Endothelial cell (in vitro differentiated cells): Measurements from ENCODE around the gene TNFAIP8L3. TPM values are rescaled to one million over a fixed set of nuclear protein-coding genes. Genes with fewer than 3 reads are reported as not detected.

ENCODE experiments used
- DNase-seq: peaks from one replicate; pipeline ENCODE4 v3.0.0; 2021; ENCODE audit warnings: low spot score
- H3K27ac Mint-ChIP-seq: one replicate; pipeline ENCODE4 v1.8.0; 2021; ENCODE audit warnings: mixed read lengths, inconsistent platforms; ENCODE audit not compliant: unreplicated experiment
- H3K27me3 Mint-ChIP-seq: one replicate; pipeline ENCODE4 v1.8.0; 2021; ENCODE audit warnings: mild to moderate bottlenecking, moderate library complexity, mixed read lengths, inconsistent platforms; ENCODE audit not compliant: unreplicated experiment
- H3K36me3 Mint-ChIP-seq: one replicate; pipeline ENCODE4 v1.8.0; 2021; ENCODE audit warnings: mild to moderate bottlenecking, low read depth, mixed read lengths, inconsistent platforms; ENCODE audit not compliant: unreplicated experiment
- H3K4me1 Mint-ChIP-seq: one replicate; pipeline ENCODE4 v1.8.0; 2021; ENCODE audit warnings: mild to moderate bottlenecking, mixed read lengths, inconsistent platforms; ENCODE audit not compliant: unreplicated experiment
- H3K4me3 Mint-ChIP-seq: one replicate; pipeline ENCODE4 v1.8.0; 2021; ENCODE audit warnings: mild to moderate bottlenecking, mixed read lengths, inconsistent platforms; ENCODE audit not compliant: unreplicated experiment
- H3K9me3 Mint-ChIP-seq: one replicate; pipeline ENCODE4 v1.8.0; 2021; ENCODE audit warnings: mixed read lengths, inconsistent platforms; ENCODE audit not compliant: unreplicated experiment
- total RNA-seq: library from RNA; stranded (reverse); fragmentation: NEBNext Ultra II Directional; extraction: Animal tissue kit (Norgen Biotek cat#: 25700); gene quantifications from one replicate; pipeline ENCODE4 v1.2.1, GENCODE V29; 2021; ENCODE audit not compliant: unreplicated experiment
- TF ChIP-seq, protein P1 (sequence below): fragments of 200-600 bp; sonication (generic); IDR thresholded peaks from one replicate; pipeline ENCODE4 v1.5.0; 2021; ENCODE audit warnings: antibody characterized with exemption; ENCODE audit not compliant: unreplicated experiment

The TNFAIP8L3 gene
- total RNA-seq, 1 donor from 2014 or later, result 0.77 TPM

DNA sequence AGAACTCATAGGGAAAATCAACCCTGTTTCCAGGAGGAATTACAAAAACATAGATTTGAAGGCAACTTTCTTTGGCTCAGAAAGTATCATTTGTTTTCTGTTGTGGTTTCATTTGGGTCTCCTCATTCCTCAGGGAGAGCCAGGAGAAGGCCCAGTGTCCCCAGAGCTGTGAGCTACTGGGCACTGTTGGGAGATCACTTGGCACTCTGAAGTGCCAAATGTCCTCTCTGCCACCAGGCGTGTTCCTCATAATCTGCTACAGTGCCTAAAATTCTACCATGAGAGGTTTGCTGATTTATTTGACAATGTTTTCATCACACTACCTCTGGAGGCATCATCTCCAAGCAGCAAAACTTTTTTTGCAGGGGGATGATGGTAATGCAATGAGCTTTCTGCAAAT, 17.4 kb upstream of the TNFAIP8L3 start:
- no peaks in the 10 kb centered on the region for H3K36me3 Mint-ChIP-seq
- H3K4me1 Mint-ChIP-seq, result no peaks in the 10 kb centered on the region
- TF ChIP-seq, protein P1, sequence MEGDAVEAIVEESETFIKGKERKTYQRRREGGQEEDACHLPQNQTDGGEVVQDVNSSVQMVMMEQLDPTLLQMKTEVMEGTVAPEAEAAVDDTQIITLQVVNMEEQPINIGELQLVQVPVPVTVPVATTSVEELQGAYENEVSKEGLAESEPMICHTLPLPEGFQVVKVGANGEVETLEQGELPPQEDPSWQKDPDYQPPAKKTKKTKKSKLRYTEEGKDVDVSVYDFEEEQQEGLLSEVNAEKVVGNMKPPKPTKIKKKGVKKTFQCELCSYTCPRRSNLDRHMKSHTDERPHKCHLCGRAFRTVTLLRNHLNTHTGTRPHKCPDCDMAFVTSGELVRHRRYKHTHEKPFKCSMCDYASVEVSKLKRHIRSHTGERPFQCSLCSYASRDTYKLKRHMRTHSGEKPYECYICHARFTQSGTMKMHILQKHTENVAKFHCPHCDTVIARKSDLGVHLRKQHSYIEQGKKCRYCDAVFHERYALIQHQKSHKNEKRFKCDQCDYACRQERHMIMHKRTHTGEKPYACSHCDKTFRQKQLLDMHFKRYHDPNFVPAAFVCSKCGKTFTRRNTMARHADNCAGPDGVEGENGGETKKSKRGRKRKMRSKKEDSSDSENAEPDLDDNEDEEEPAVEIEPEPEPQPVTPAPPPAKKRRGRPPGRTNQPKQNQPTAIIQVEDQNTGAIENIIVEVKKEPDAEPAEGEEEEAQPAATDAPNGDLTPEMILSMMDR, result no peak
- no peaks in the 10 kb centered on the region for H3K27me3 Mint-ChIP-seq
- no peak overlapping the region for H3K4me3 Mint-ChIP-seq
- DNase-seq, result no peak
- H3K27ac Mint-ChIP-seq, result no peak overlapping the region
- H3K9me3 Mint-ChIP-seq, result no peaks in the 10 kb centered on the region

DNA sequence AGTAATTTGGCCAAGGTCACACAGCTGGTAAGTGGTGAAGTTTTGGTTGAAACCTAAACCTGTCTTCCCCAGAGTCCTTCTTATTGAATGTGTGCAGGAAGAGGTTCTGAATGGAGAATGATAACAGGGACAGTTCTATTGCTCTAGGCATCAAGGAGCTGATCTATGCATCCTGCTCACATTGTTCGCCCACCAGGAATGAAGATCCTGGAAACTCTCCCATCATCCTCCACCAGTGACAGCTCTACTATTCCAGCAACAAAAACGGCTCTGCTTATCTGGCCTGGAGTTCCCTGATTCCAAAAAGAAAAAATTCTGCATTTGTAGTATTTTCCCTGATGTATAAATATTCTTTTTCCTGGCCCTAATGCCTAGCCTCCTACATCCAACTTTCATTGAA, 16.4 kb upstream of the TNFAIP8L3 start:
- no peak overlapping the region for H3K4me3 Mint-ChIP-seq
- H3K9me3 Mint-ChIP-seq, result no peaks in the 10 kb centered on the region
- no peaks in the 10 kb centered on the region for H3K36me3 Mint-ChIP-seq
- H3K4me1 Mint-ChIP-seq, result peaks cover under 1% of the 10 kb centered on the region
- TF ChIP-seq, protein P1, result no peak
- no peak for DNase-seq
- no peak overlapping the region for H3K27ac Mint-ChIP-seq
- H3K27me3 Mint-ChIP-seq, result no peaks in the 10 kb centered on the region

DNA sequence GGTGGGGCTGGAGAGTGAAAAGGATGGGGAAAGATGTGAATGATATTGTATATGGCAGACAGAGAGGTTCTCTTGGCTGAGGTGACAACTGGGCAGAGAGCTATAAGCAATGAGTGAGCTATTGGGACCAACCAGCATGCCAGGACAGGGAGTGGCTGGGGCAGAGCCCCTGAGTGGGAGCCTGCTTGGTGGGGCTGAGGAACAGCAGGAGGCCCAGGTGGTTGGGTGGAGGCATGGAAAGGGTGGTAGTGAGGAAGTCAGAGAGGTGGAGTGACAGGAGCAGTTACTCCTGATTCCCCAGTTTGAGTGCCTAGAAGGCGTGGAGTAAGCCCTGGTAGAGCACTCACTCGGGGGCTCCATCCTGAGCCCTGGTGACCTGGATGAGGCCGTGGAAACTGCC, 15.5 kb upstream of the TNFAIP8L3 start:
- Mint-ChIP-seq H3K9me3 (no peaks in the 10 kb centered on the region), H3K4me1 (peaks cover 5% of the 10 kb centered on the region), H3K36me3 (no peaks in the 10 kb centered on the region), H3K27me3 (no peaks in the 10 kb centered on the region), H3K27ac (no peak overlapping the region), H3K4me3 (no peak overlapping the region)
- TF ChIP-seq, protein P1, result no peak
- DNase-seq, result no peak

DNA sequence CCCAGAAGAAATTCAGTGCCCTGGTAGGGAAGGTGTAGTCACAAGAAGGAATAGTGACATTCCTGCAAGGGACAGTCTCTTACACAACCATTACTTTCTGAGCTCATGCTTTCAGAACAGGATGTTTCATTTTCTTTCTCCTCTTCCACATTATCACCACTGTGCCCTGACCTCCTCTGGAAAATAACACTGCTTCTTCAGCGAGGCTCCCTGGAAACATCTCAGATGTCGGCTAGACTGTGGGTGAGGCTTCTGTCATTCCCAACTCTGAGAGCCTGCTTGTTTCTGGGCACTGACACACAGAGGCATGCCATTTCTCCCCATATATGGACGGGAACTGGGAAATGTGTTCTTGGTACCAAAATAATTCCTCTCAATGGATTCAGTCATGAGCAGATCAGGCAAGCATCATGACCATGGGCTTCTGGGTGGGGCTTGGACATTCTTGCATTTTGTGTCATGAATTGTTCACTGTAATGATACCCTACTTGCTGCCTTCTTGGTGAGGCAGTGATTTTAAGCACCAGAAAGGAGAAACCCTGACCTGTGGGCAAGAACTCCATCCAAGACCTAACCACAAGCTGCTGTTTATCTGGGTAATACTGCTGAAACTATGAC, 14.3 kb upstream of the TNFAIP8L3 start:
- Mint-ChIP-seq H3K4me1 (peaks cover 5% of the 10 kb centered on the region), H3K27me3 (peaks cover 1% of the 10 kb centered on the region), H3K27ac (no peak overlapping the region), H3K9me3 (no peaks in the 10 kb centered on the region), H3K36me3 (no peaks in the 10 kb centered on the region), H3K4me3 (no peak overlapping the region)
- no peak for DNase-seq
- TF ChIP-seq, protein P1, result no peak

DNA sequence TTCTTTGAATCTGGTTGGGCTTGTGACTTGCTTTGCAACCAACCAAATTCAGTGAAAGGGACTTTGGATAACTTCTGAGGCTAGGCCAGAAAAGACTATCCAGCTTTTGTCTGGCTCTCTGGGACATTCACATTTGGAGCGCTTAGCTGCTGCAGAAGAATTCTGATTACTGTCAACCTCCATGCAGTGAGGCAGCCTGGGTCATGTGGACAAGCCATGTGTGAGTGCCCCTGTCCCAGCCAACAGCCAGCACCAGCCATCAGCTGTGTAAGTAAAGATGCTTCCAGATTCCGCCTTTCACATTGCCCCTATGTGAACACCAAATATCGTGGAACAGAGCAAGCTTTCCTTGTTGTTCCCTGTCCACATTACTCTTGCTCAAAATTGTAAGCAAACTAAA, 12.9 kb upstream of the TNFAIP8L3 start:
- no peak overlapping the region for H3K27ac Mint-ChIP-seq
- DNase-seq, result no peak
- no peaks in the 10 kb centered on the region for H3K36me3 Mint-ChIP-seq
- H3K4me3 Mint-ChIP-seq, result no peak overlapping the region
- H3K4me1 Mint-ChIP-seq, result peaks cover 7% of the 10 kb centered on the region
- H3K9me3 Mint-ChIP-seq, result no peaks in the 10 kb centered on the region
- peaks cover 1% of the 10 kb centered on the region for H3K27me3 Mint-ChIP-seq
- TF ChIP-seq, protein P1, result no peak
